Measurements from ENCODE around the gene HUNK. TPM values are rescaled to one million over a fixed set of nuclear protein-coding genes. Genes with fewer than 3 reads are reported as not detected.

The HUNK gene
- total RNA-seq, 1 experiment from 2014 or later = 7.0 TPM

DNA sequence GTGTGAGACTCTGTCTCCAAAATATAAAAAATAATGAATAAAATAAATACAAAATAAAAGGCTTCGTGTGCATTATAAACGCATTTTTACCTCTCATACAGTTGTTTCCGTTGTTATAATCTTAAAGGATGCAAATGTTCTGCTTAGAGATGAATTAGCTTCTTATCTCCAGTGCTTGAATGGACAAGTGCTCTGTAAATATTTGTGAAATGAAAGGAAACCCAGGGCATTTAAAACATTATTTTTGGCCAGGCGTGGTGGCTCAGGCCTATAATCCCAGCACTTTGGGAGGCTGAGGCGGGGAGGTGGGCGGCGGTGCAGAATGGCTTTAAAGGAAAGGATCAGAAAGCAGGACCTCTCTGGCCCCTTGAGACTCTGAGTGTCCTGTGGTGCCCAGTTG lies 94.5 kb downstream of the HUNK start:
- 0 out of 2 replicates have a peak, but pooled peaks cover 2% of the 10 kb centered on the region for H3K36me3 Mint-ChIP-seq
- ATAC-seq (no peak), DNase-seq (ENCODE audit: low spot score) (no peak)
- POLR2A ChIA-PET = no interaction called here
- CTCF ChIA-PET = no interaction called here
- H3K4me1 Mint-ChIP-seq = no peaks in the 10 kb centered on the region
- TF ChIP-seq, protein P1, sequence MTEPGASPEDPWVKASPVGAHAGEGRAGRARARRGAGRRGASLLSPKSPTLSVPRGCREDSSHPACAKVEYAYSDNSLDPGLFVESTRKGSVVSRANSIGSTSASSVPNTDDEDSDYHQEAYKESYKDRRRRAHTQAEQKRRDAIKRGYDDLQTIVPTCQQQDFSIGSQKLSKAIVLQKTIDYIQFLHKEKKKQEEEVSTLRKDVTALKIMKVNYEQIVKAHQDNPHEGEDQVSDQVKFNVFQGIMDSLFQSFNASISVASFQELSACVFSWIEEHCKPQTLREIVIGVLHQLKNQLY (CRISPR knock-in tag; IDR thresholded peaks at IDR 0.05) = no peak
- TF ChIP-seq, protein P2, sequence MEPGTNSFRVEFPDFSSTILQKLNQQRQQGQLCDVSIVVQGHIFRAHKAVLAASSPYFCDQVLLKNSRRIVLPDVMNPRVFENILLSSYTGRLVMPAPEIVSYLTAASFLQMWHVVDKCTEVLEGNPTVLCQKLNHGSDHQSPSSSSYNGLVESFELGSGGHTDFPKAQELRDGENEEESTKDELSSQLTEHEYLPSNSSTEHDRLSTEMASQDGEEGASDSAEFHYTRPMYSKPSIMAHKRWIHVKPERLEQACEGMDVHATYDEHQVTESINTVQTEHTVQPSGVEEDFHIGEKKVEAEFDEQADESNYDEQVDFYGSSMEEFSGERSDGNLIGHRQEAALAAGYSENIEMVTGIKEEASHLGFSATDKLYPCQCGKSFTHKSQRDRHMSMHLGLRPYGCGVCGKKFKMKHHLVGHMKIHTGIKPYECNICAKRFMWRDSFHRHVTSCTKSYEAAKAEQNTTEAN (CRISPR knock-in tag; IDR thresholded peaks at IDR 0.05) = no peak
- TF ChIP-seq HMGXB4 (CRISPR knock-in tag; IDR thresholded peaks at IDR 0.05) (no peak), ETV6 (CRISPR knock-in tag; IDR thresholded peaks at IDR 0.05) (no peak)
- TF ChIP-seq, protein P3, sequence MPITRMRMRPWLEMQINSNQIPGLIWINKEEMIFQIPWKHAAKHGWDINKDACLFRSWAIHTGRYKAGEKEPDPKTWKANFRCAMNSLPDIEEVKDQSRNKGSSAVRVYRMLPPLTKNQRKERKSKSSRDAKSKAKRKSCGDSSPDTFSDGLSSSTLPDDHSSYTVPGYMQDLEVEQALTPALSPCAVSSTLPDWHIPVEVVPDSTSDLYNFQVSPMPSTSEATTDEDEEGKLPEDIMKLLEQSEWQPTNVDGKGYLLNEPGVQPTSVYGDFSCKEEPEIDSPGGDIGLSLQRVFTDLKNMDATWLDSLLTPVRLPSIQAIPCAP (CRISPR knock-in tag; IDR thresholded peaks at IDR 0.05) = no peak
- H3K9me3 Mint-ChIP-seq = no peaks in the 10 kb centered on the region
- no peak overlapping the region for H3K27ac Mint-ChIP-seq
- no peaks in the 10 kb centered on the region for H3K27me3 Mint-ChIP-seq (ENCODE audit: low read depth)
- H3K4me3 Mint-ChIP-seq = no peak overlapping the region

DNA sequence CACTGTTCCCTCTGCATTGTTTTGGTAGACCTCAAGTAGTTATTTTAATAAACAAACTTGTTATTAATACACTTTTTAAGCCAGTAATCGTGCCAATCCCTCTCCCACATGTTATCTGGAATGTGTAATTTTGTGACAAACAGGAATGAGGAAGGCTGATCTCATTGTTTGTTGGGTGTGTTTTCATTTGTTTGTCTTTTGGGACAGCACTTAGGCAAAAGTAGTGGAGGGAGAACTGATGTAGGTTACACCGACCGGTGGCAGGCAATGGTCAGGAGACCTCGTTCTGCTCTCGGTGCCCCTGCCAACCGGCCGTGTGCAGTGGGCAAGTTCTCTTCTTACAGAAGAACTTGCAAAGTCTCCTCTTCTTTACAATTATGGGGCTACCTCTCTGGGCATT lies 99.8 kb downstream of the HUNK start:
- Mint-ChIP-seq H3K36me3 (0 out of 2 replicates have a peak, but pooled peaks cover 2% of the 10 kb centered on the region), H3K27ac (no peak overlapping the region), H3K9me3 (no peaks in the 10 kb centered on the region), H3K4me3 (no peak overlapping the region), H3K4me1 (peaks cover 14% of the 10 kb centered on the region), H3K27me3 (ENCODE audit: low read depth) (no peaks in the 10 kb centered on the region; the same call in 1 of the 2 replicates)
- TF ChIP-seq FOXP1 (CRISPR knock-in tag; IDR thresholded peaks at IDR 0.05; ENCODE audit: borderline replicate concordance) = no peak
- TF ChIP-seq CREM (CRISPR knock-in tag; IDR thresholded peaks at IDR 0.05) = no peak
- TF ChIP-seq AFF4 (CRISPR knock-in tag; IDR thresholded peaks at IDR 0.05; ENCODE audit: borderline replicate concordance) = no peak
- TF ChIP-seq ZBTB21 (CRISPR knock-in tag; IDR thresholded peaks at IDR 0.05; ENCODE audit: borderline replicate concordance) = no peak
- TF ChIP-seq, protein P3 (CRISPR knock-in tag; IDR thresholded peaks at IDR 0.05) = no peak
- no peak for TF ChIP-seq OVOL2 (CRISPR knock-in tag; IDR thresholded peaks at IDR 0.05; ENCODE audit: borderline replicate concordance)
- TF ChIP-seq JUN (CRISPR knock-in tag; IDR thresholded peaks at IDR 0.05) = no peak
- TF ChIP-seq TCF7 (CRISPR knock-in tag; IDR thresholded peaks at IDR 0.05; ENCODE audit: low read depth) = no peak
- ChIA-PET POLR2A (no interaction called here), CTCF (no interaction called here)
- ATAC-seq = no peak
- no peak for DNase-seq (ENCODE audit: low spot score)
